Heart left ventricle (tissue), 13 donors: ENCODE data around the gene AMN.

Experiments used
- POLR2A ChIP-seq, 2 donors: fragments of 450-650 bp; IDR thresholded peaks; one replicate each; pipeline ENCODE4 v1.6.1; 2017; ENCODE audit warnings: antibody characterized with exemption in 2 of 2, mild to moderate bottlenecking in 2 of 2, moderate library complexity in 2 of 2
- TF ChIP-seq, protein P1 (sequence below), 12 donors: fragments of 200-600 bp; sonication (generic) in 4 of 12; IDR thresholded peaks; one replicate each; pipeline versions ENCODE4 v1.5.0 to v1.8.0; 2018 to 2022; ENCODE audit warnings: antibody characterized with exemption in 12 of 12, mild to moderate bottlenecking in 5 of 12
- donor health status: ischemic (EF 13 %, LVEDD 7.1; RV severe dilation, severe dysfunction).
- donor health status: DM: no; HTN: yes; CAD: no.
- donor health status: DM: no; HTN: no; CAD: no.
- donor health status: ischemic (EF 25% LVEDD 6.9; RV normal size, moderate dysfunction).
- donor health status: ischemic (EF 25% LVEDD 5.7; RV mildly dilated, moderate dysfunction).
- donor health status: ischemic (EF 35%, LVEDD 5.7; RV mildly dilated, moderate dysfunction).
- donor health status: nonischemic (EF 11% LVEDD 7.7; RV severe dilation, severe dysfunction).
- donor health status: DM: yes; HTN: yes; CAD: no.
- donor health status: PGD.
- donor health status: ischemic (EF 29% LVEDD 5.4; RV normal size, mild dysfunction).
- donor health status: nonischemic (EF 23%, LVEDD 6.1; RV moderate dilation, normal function).

DNA sequence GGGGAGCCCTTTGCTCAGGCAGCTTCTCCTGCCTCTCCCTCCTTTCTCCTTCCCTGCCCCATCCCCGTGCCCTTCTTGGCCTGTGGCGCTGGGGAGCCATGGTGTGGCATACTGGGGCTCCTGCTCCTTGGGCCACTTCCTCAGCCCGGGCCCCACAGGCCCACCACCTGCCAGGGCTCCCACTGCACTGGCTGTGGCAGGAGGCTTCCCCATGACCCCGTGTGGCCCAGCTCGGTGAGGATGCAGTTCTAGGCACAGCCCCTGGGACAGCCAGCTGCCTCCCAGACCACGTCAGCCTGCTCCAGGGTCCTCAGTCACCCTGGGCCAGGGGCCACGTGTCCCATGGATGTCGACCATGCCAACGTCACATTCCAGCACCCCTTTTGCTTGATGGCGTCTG is 13.0 kb upstream of the AMN start:
- TF ChIP-seq, protein P1, sequence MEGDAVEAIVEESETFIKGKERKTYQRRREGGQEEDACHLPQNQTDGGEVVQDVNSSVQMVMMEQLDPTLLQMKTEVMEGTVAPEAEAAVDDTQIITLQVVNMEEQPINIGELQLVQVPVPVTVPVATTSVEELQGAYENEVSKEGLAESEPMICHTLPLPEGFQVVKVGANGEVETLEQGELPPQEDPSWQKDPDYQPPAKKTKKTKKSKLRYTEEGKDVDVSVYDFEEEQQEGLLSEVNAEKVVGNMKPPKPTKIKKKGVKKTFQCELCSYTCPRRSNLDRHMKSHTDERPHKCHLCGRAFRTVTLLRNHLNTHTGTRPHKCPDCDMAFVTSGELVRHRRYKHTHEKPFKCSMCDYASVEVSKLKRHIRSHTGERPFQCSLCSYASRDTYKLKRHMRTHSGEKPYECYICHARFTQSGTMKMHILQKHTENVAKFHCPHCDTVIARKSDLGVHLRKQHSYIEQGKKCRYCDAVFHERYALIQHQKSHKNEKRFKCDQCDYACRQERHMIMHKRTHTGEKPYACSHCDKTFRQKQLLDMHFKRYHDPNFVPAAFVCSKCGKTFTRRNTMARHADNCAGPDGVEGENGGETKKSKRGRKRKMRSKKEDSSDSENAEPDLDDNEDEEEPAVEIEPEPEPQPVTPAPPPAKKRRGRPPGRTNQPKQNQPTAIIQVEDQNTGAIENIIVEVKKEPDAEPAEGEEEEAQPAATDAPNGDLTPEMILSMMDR (IDR thresholded peaks at IDR 0.05): no peak
- TF ChIP-seq POLR2A (IDR thresholded peaks at IDR 0.05): no peak
